ENCODE measurements around the gene UBL3. TPM values are rescaled to one million over a fixed set of nuclear protein-coding genes. Genes with fewer than 3 reads are reported as not detected.

The UBL3 gene
- total RNA-seq, 3 donors from 2014 or later (not counting 1 experiment from before 2014, with no cell fraction given) = 29.6 to 36.0 (median 31.5) TPM

GRCh38 chr13:29844441-29844840 is 6.0 kb downstream of the UBL3 start:
- Mint-ChIP-seq H3K36me3 (no peaks in the 10 kb centered on the region), H3K27ac (no peak overlapping the region), H3K4me3 (no peak overlapping the region), H3K9me3 (no peaks in the 10 kb centered on the region), H3K27me3 (ENCODE audit: low read depth in 2 of 2) (no peaks in the 10 kb centered on the region), H3K4me1 (peaks cover 71 to 74% of the 10 kb centered on the region in 2 donors)
- Histone ChIP-seq H3K4me1 (ENCODE audit: control insufficient read depth, insufficient read depth, low read length) (peaks cover 6% of the 10 kb centered on the region), H3K27ac (ENCODE audit: low read length) (no peak overlapping the region), H3K27me3 (ENCODE audit: control insufficient read depth, insufficient read depth, low read length) (no peaks in the 10 kb centered on the region), H3K4me3 (ENCODE audit: low read length) (no peak overlapping the region), H3K9me3 (ENCODE audit: control insufficient read depth, insufficient read depth, low read length) (no peaks in the 10 kb centered on the region), H3K36me3 (ENCODE audit: control insufficient read depth, insufficient read depth, low read length) (no peaks in the 10 kb centered on the region)
- intact Hi-C loops (cut with micrococcal nuclease) = no loop called here
- WGBS (ENCODE audit: insufficient coverage) = 89% methylated on average over 1 of the region's 1 CpG
- DNase-seq = no peak
- ATAC-seq = no peak
- no peak for TF ChIP-seq CTCF (IDR thresholded peaks at IDR 0.05)

GRCh38 chr13:29840585-29840984 is 9.8 kb downstream of the UBL3 start:
- ATAC-seq = no peak

GRCh38 chr13:29835280-29836061 is 14.9 kb downstream of the UBL3 start:
- no peak for DNase-seq
- Mint-ChIP-seq H3K27me3 (ENCODE audit: low read depth in 2 of 2) (no peaks in the 10 kb centered on the region), H3K9me3 (no peaks in the 10 kb centered on the region), H3K36me3 (no peaks in the 10 kb centered on the region), H3K4me1 (peaks cover 46 to 51% of the 10 kb centered on the region in 2 donors), H3K4me3 (no peak overlapping the region), H3K27ac (no peak overlapping the region)
- intact Hi-C loops (cut with micrococcal nuclease) = no loop called here
- no peak for ATAC-seq
- Histone ChIP-seq H3K9me3 (ENCODE audit: control insufficient read depth, insufficient read depth, low read length) (no peaks in the 10 kb centered on the region), H3K4me3 (ENCODE audit: low read length) (no peak overlapping the region), H3K4me1 (ENCODE audit: control insufficient read depth, insufficient read depth, low read length) (no peaks in the 10 kb centered on the region), H3K27me3 (ENCODE audit: control insufficient read depth, insufficient read depth, low read length) (no peaks in the 10 kb centered on the region), H3K27ac (ENCODE audit: low read length) (no peak overlapping the region), H3K36me3 (ENCODE audit: control insufficient read depth, insufficient read depth, low read length) (no peaks in the 10 kb centered on the region)
- no peak for TF ChIP-seq CTCF (IDR thresholded peaks at IDR 0.05)
- 97% methylated on average over 9 of the region's 9 CpGs for WGBS (ENCODE audit: insufficient coverage)

More at GRCh38 chr13:29840585-29840984, 9.8 kb downstream of the UBL3 start:
- no CpG with 5 or more reads among the region's 3 CpGs for WGBS (ENCODE audit: insufficient coverage)
- no peak overlapping the region for H3K4me3 ChIP-seq (ENCODE audit: low read length)
- H3K27me3 ChIP-seq (ENCODE audit: control insufficient read depth, insufficient read depth, low read length) = no peaks in the 10 kb centered on the region
- no peaks in the 10 kb centered on the region for H3K9me3 Mint-ChIP-seq
- TF ChIP-seq CTCF (IDR thresholded peaks at IDR 0.05) = no peak
- H3K9me3 ChIP-seq (ENCODE audit: control insufficient read depth, insufficient read depth, low read length) = no peaks in the 10 kb centered on the region
- no peaks in the 10 kb centered on the region for H3K27me3 Mint-ChIP-seq (ENCODE audit: low read depth in 2 of 2)
- H3K4me1 Mint-ChIP-seq = peaks cover 61 to 67% of the 10 kb centered on the region in 2 donors
- H3K4me1 ChIP-seq (ENCODE audit: control insufficient read depth, insufficient read depth, low read length) = no peaks in the 10 kb centered on the region
- no peaks in the 10 kb centered on the region for H3K36me3 ChIP-seq (ENCODE audit: control insufficient read depth, insufficient read depth, low read length)
- intact Hi-C loops (cut with micrococcal nuclease) = no loop called here
- DNase-seq = no peak
- no peak overlapping the region for H3K4me3 Mint-ChIP-seq
- no peak overlapping the region for H3K27ac ChIP-seq (ENCODE audit: low read length)
- H3K36me3 Mint-ChIP-seq = no peaks in the 10 kb centered on the region
- no peak overlapping the region for H3K27ac Mint-ChIP-seq

Measured in natural killer cell (primary cell).